K562 (cell line): ENCODE results near the gene ANKLE1.

Experiments used
- CTCF ChIP-seq, 3 experiments: IDR thresholded peaks in 2 of 3; conservative IDR thresholded peaks in 1 of 3; 2 replicates each; pipeline ENCODE4 v1.5.1; 2011 to 2012; ENCODE audit warnings: low read length in 3 of 3, mild to moderate bottlenecking in 3 of 3, control low read depth in 2 of 3, improper control_type of control experiment in 1 of 3, inconsistent platforms in 1 of 3, low read depth in 1 of 3, mixed read lengths in 1 of 3, moderate library complexity in 1 of 3; ENCODE audit not compliant: insufficient read depth in 2 of 3
- ELF4 ChIP-seq: fragments of 450-650 bp; formaldehyde crosslinking; IDR thresholded peaks from 2 replicates; pipeline ENCODE4 v1.4.0; 2022; ENCODE audit warnings: missing genetic modification characterization
- KDM5B ChIP-seq: fragments of 200-600 bp; sonication (generic); IDR thresholded peaks from 2 replicates; pipeline ENCODE4 v1.6.1; 2012; ENCODE audit warnings: low read depth, mild to moderate bottlenecking, moderate library complexity, low read length, control low read depth, inconsistent platforms; ENCODE audit not compliant: insufficient replicate concordance
- POLR2A ChIP-seq: fragments of 450-650 bp; conservative IDR thresholded peaks from 2 replicates; pipeline ENCODE4 v1.6.1; 2016
- POLR2AphosphoS5 ChIP-seq: IDR thresholded peaks from 2 replicates; pipeline ENCODE4 v1.6.1; 2011; ENCODE audit warnings: mild to moderate bottlenecking, low read depth, low read length, moderate library complexity; ENCODE audit not compliant: control insufficient read depth, insufficient read depth
- TAF1 ChIP-seq: IDR thresholded peaks from 2 replicates; pipeline ENCODE4 v1.6.1; 2011; ENCODE audit warnings: mild to moderate bottlenecking, low read length, moderate library complexity; ENCODE audit not compliant: insufficient read depth, control insufficient read depth, severe bottlenecking; ENCODE audit errors: extremely low read depth
- TCF7 ChIP-seq: sonication (generic); IDR thresholded peaks from 2 replicates; pipeline ENCODE4 v1.6.1; 2016; ENCODE audit warnings: antibody characterized with exemption, borderline replicate concordance
- XRCC3 ChIP-seq: fragments of 450-650 bp; IDR thresholded peaks from 2 replicates; pipeline ENCODE4 v1.6.1; 2017; ENCODE audit warnings: mild to moderate bottlenecking, moderate library complexity

- TF ChIP-seq TAF1 = no peak
- TF ChIP-seq CTCF (IDR thresholded peaks at IDR 0.05 in 2 of 3, conservative IDR thresholded peaks at IDR 0.05 in 1 of 3; ENCODE audit: insufficient read depth in 2 of 3, low read depth in 1 of 3, low read length in 3 of 3) = no peak
- TF ChIP-seq TCF7 = no peak
- no peak for TF ChIP-seq POLR2AphosphoS5
- TF ChIP-seq XRCC3 = no peak
- TF ChIP-seq KDM5B = no peak
- TF ChIP-seq ELF4 (CRISPR knock-in tag) = no peak
- TF ChIP-seq POLR2A = no peak
Measured at GRCh38 chr19:17259118-17259780, 22.5 kb upstream of the ANKLE1 start.
